Prostate gland (tissue), 2 donors: Measurements from ENCODE around the gene PLA2G12B.

Source experiments
- POLR2A ChIP-seq: fragments of 450-650 bp; IDR thresholded peaks from one replicate; pipeline ENCODE4 v1.6.1; 2016; ENCODE audit warnings: antibody characterized with exemption, mild to moderate bottlenecking
- TF ChIP-seq, protein P1 (sequence below), 4 experiments: fragments of 200-600 bp in 2 of 4; fragments of 450-650 bp in 2 of 4; sonication (generic) in 2 of 4; IDR thresholded peaks; 1 replicate in 3 of 4; 2 replicates in 1 of 4; pipeline ENCODE4 v1.5.1; 2016 to 2019; ENCODE audit warnings: antibody characterized with exemption in 4 of 4, mild to moderate bottlenecking in 2 of 4, moderate library complexity in 2 of 4

DNA sequence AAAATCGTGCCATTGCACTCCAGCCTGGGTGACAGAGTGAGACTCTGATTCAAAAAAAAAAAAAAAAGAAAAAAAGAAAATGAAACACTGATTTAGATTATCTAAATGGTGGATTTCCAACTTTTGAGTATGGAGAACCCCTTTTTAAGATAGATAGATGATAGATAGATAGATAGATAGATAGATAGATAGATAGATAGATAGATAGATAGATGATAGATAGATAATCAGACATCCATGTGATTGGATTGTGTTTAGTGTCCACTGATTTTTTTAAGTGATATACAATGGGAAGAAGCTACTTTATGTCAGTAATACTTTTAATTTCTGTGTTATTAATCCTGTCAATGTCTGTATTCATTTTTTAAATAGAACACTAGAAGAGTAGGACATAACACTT is 55.1 kb downstream of the PLA2G12B start:
- no peak for TF ChIP-seq POLR2A
- TF ChIP-seq, protein P1, sequence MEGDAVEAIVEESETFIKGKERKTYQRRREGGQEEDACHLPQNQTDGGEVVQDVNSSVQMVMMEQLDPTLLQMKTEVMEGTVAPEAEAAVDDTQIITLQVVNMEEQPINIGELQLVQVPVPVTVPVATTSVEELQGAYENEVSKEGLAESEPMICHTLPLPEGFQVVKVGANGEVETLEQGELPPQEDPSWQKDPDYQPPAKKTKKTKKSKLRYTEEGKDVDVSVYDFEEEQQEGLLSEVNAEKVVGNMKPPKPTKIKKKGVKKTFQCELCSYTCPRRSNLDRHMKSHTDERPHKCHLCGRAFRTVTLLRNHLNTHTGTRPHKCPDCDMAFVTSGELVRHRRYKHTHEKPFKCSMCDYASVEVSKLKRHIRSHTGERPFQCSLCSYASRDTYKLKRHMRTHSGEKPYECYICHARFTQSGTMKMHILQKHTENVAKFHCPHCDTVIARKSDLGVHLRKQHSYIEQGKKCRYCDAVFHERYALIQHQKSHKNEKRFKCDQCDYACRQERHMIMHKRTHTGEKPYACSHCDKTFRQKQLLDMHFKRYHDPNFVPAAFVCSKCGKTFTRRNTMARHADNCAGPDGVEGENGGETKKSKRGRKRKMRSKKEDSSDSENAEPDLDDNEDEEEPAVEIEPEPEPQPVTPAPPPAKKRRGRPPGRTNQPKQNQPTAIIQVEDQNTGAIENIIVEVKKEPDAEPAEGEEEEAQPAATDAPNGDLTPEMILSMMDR (IDR thresholded peaks at IDR 0.05), result no peak
